ENCODE measurements around the gene NEMP1. TPM values are rescaled to one million over a fixed set of nuclear protein-coding genes. Genes with fewer than 3 reads are reported as not detected.
A peak's percentile ranks its signal among the peaks of the same experiment; 100 is the strongest.

Gene NEMP1
- total RNA-seq, 2 experiments from 2014 or later: 76.1 to 80.6 TPM

DNA sequence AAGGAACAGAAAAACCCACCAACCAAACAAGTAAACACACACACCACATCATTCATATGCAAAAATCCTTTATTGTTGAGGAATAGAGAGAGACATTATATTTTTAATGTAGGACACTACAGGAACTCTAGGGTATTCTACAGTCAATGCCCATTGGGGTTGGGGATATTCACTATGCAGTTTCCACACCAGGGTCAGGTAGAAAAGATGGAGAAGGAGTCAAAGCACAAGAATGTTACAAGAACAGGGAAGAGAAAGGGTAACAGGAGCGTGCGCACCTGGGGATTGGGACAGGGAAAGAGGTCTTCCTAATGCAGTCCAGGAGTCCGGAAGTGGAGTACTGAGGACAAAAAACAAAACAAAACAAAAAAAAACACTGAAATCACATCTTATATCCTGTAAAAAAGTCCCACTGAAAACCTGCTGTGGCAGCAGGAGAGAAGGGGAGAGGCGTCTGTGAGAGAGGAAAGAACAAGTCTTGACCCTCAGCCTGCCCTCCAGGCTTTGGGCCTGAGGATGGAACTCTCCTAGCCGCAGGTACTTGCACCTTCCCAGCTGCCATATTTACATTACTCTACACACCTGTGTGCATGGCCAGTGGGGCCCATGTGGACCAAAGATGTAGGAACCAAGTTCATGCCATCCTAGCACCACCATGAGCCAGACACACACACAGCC, 68.5 kb downstream of the NEMP1 start:
- no peak for TF ChIP-seq CTCF (IDR thresholded peaks at IDR 0.05)
- intact Hi-C loops (cut with micrococcal nuclease): loop anchor here (5.0 kb wide), 1 partner anchor 102 kb away; the partner anchor contains the start of gene STAT6
- no peak for DNase-seq
- Mint-ChIP-seq H3K27me3 (no peaks in the 10 kb centered on the region), H3K27ac (no peak overlapping the region), H3K4me1 (ENCODE audit: low read depth) (peaks cover 40% of the 10 kb centered on the region), H3K36me3 (ENCODE audit: low read depth) (no peaks in the 10 kb centered on the region), H3K4me3 (no peak overlapping the region), H3K9me3 (no peaks in the 10 kb centered on the region)
- ChIA-PET CTCF (interaction anchor here (0.9 to 3.9 kb wide), 9 partner anchors 8 to 204 kb away, joined by 3 to 23 read pairs (median 8); no protein-coding TSS in a partner anchor), POLR2A (interaction anchor here (0.9 kb wide), 1 partner anchor 230 kb away, joined by 3 read pairs; no protein-coding TSS in a partner anchor)
- ATAC-seq: no peak

DNA sequence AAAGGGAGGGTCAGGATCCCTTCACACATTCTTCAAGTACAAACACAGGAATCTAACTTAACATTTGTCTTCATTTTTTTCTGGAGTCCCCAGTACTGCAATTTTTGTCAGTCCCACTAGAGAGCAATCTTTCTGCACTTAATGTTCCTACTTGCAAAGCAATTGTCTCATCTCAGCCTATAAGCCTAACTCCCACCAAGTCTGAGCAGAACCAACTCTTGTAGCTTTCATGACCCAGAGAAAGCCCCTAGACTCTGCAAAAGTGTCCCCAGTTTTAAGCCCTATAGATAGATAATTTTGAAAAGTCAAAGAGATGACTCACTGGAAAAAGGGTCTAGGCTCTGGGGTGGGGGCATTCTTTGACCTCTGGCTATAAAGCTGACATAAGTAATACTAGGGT, 70.4 kb downstream of the NEMP1 start:
- Mint-ChIP-seq H3K36me3 (ENCODE audit: low read depth) (peaks cover 12% of the 10 kb centered on the region), H3K27me3 (no peaks in the 10 kb centered on the region), H3K4me1 (ENCODE audit: low read depth) (peaks cover 45% of the 10 kb centered on the region), H3K27ac (peak overlapping the region; percentile 59), H3K9me3 (no peaks in the 10 kb centered on the region), H3K4me3 (no peak overlapping the region)
- DNase-seq (peak; percentile 17), ATAC-seq (peak; percentile 59)
- ChIA-PET CTCF (interaction anchor here (0.6 to 9.9 kb wide), 37 partner anchors 9 to 253 kb away, joined by 3 to 123 read pairs (median 5); partner anchors contain the start of genes MYO1A, STAT6 and TAC3), POLR2A (interaction anchor here (0.6 to 1.7 kb wide), 8 partner anchors 40 to 258 kb away, joined by 3 to 7 read pairs (median 4); partner anchors contain the start of genes MYO1A and STAT6)
- intact Hi-C loops (cut with micrococcal nuclease): loop anchor here (1.0 to 5.0 kb wide), 2 partner anchors 54 to 104 kb away; partner anchors contain the start of gene STAT6
- peak; percentile 88 for TF ChIP-seq CTCF (IDR thresholded peaks at IDR 0.05)

DNA sequence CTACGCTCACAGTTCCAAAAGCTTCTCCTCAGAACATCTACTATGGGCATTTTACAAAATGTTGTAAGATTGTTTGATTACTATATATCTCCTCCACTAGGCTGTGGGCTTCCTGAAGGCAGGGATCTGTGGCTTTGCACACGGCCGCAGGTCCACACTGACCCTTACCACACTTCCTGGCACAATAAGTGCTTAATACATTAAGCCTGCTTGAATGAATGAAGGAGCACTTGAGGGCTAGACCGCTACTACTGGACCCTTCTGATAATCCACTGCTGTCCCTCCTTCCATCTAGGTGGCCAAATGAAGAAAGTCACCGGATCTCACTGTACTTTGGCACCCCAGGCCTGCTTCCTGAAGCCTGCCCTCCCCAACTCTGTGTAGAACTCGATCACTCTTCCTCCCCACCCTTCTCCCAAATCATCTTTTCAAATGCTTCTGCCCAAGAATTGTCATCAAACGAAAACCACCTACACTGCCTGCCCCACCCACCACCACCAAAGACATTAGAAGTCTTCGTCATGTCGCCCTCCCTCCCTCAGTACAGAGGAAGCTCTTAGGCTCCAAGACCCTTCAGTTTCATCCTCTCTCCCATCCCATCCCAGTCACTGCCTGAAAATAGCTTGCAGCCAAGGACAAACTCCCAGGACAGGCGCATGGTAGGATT, 71.6 kb downstream of the NEMP1 start:
- DNase-seq (peak; percentile 52), ATAC-seq (peak; percentile 4)
- ChIA-PET POLR2A (interaction anchor here (1.3 to 3.3 kb wide), 4 partner anchors 20 to 62 kb away, joined by 3 to 11 read pairs (median 4); no protein-coding TSS in a partner anchor), CTCF (interaction anchor here (0.7 to 9.9 kb wide), 14 partner anchors 8 to 252 kb away, joined by 3 to 123 read pairs (median 5); partner anchors contain the start of gene STAT6)
- peak; percentile 19 for TF ChIP-seq CTCF (IDR thresholded peaks at IDR 0.05)
- no peaks in the 10 kb centered on the region for H3K9me3 Mint-ChIP-seq
- peak overlapping the region; percentile 68 for H3K4me3 Mint-ChIP-seq
- H3K4me1 Mint-ChIP-seq (ENCODE audit: low read depth): peaks cover 45% of the 10 kb centered on the region
- peaks cover 23% of the 10 kb centered on the region for H3K36me3 Mint-ChIP-seq (ENCODE audit: low read depth)
- no peaks in the 10 kb centered on the region for H3K27me3 Mint-ChIP-seq
- peak overlapping the region; percentile 68 for H3K27ac Mint-ChIP-seq
- intact Hi-C loops (cut with micrococcal nuclease): loop anchor here (5.0 kb wide), 1 partner anchor 105 kb away; the partner anchor contains the start of gene STAT6

DNA sequence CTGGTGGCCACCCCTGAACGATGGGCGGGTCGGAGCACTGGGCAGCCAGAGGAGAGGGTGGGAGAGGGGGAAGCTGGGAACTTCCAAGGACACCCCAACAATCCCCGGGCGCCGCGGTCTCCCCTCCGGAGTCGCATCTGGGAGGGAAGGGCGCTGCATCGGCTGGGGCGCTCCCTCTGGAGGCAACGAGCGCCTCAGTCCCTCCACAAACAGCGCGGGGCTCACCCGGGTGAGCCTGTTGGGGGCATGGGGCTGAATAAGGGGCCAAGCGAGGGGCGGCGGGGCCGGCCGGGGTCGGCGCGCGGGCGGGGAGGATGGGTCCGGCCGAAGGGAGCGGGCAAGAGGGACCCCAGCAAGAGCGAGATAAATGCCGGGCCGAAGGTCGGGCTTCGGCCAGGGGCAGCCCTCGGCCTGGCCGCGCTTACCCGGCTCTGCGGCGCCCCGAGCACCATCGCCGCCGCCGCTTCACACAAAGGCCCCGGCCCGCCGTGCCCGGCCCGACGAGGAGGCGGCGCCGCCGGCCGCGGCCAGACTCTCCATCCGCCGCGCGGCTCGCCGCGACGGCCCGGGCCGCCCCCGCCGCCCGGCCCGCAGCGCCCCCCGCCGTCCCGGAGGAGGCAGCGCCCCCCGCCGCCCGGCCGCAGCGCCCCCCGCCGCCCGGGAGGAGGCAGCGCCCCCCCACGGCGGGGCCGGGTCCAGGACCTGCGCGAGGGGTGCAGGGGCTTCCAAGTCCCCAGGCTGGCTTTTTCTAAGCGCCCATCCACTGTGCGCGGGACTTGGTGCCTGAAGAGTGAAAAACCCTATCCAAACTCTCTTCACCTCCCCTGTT, 72.4 kb downstream of the NEMP1 start, which contains the start of gene ZBTB39:
TSS of gene ZBTB39 (minus strand) at position 567 of the 829 bp plus-strand sequence. CDS start 1,629 bp downstream, outside the sequence.
- CTCF ChIA-PET: interaction anchor here (0.7 to 9.9 kb wide), 20 partner anchors 9 to 248 kb away, joined by 3 to 123 read pairs (median 6); partner anchors contain the start of genes STAT6 and TAC3
- peak; percentile 83 for ATAC-seq

More for the DNA sequence above, 72.4 kb downstream of the NEMP1 start, which contains the start of gene ZBTB39:
- peak within 1 kb of the TSS; percentile 80 for H3K27ac Mint-ChIP-seq
- no peaks in the 10 kb centered on the region for H3K9me3 Mint-ChIP-seq
- TF ChIP-seq CTCF (IDR thresholded peaks at IDR 0.05): peak; percentile 34
- H3K4me1 Mint-ChIP-seq (ENCODE audit: low read depth): peaks cover 45% of the 10 kb centered on the region
- H3K36me3 Mint-ChIP-seq (ENCODE audit: low read depth): peaks cover 27% of the 10 kb centered on the region
- POLR2A ChIA-PET: interaction anchor here (0.7 to 3.3 kb wide), 5 partner anchors 8 to 127 kb away, joined by 3 to 11 read pairs (median 3); no protein-coding TSS in a partner anchor
- peak within 1 kb of the TSS; percentile 83 for H3K4me3 Mint-ChIP-seq
- H3K27me3 Mint-ChIP-seq: no peaks in the 10 kb centered on the region
- DNase-seq: peak; percentile 65
- intact Hi-C loops (cut with micrococcal nuclease): loop anchor here (5.0 kb wide), 1 partner anchor 106 kb away; the partner anchor contains the start of gene STAT6

Other genes starting within 250 kb of the NEMP1 start
- gene SDR9C7, start 144.4 kb downstream of the NEMP1 start, total RNA-seq: not detected
- gene RDH16, start 121.2 kb downstream of the NEMP1 start, total RNA-seq: under 1 TPM; 0.34 to 0.36 TPM
- 1 to 10 TPM; 5.1 to 5.5 TPM for gene ZBTB39, start 72.2 kb downstream of the NEMP1 start, total RNA-seq
- gene TAC3, start 62.3 kb downstream of the NEMP1 start, total RNA-seq: under 1 TPM; 0.34 to 0.54 TPM
- 1 to 10 TPM; 2.1 to 2.6 TPM for gene MYO1A, start 28.7 kb downstream of the NEMP1 start, total RNA-seq
- gene NAB2, start 10.3 kb upstream of the NEMP1 start, total RNA-seq: 10 to 100 TPM; 69.3 to 70.8 TPM
- 100 to 1,000 TPM; 207 to 209 TPM for gene STAT6, start 32.6 kb upstream of the NEMP1 start, total RNA-seq
- gene LRP1, start 49.7 kb upstream of the NEMP1 start, total RNA-seq: 1 to 10 TPM; 1.5 to 1.9 TPM
- not detected for gene LRP1-AS, start 68.8 kb upstream of the NEMP1 start, total RNA-seq
- gene NXPH4, start 138.0 kb upstream of the NEMP1 start, total RNA-seq: under 1 TPM; 0.41 to 0.45 TPM
- 100 to 1,000 TPM; 480 to 529 TPM for gene SHMT2, start 150.9 kb upstream of the NEMP1 start, total RNA-seq
- 1 to 10 TPM; 1.7 to 2.1 TPM for gene STAC3, start 172.4 kb upstream of the NEMP1 start, total RNA-seq